ENCODE measurements around the gene MT1B. TPM values are rescaled to one million over a fixed set of nuclear protein-coding genes. Genes with fewer than 3 reads are reported as not detected.
"Not testable (repeated sequence)": the region's sequence is repeated elsewhere in the genome, so short reads cannot be mapped to it uniquely, and the experiment has no call there.

MT1B gene
- polyA plus RNA-seq, 1 donor: 0.47 TPM

GRCh38 chr16:56637814-56638750 lies 13.6 kb upstream of the MT1B start, which contains the start of gene MT1A:
Gene MT1A, plus strand, starts transcription at chr16:56638666. Its CDS starts 73 bp downstream, at chr16:56638739.
- no peak for DNase-seq

- DNase-seq: no peak
Observed at GRCh38 chr16:56639045-56639444, 12.6 kb upstream of the MT1B start.

- DNase-seq: no peak
Observed at GRCh38 chr16:56640076-56640475, 11.6 kb upstream of the MT1B start.

GRCh38 chr16:56641166-56641565 lies 10.5 kb upstream of the MT1B start:
- no peak for DNase-seq

GRCh38 chr16:56643080-56643778 lies 8.5 kb upstream of the MT1B start:
- DNase-seq: no peak

GRCh38 chr16:56643833-56644232 lies 7.9 kb upstream of the MT1B start:
- no peak for DNase-seq

- no peak for DNase-seq
Observed at GRCh38 chr16:56645311-56645710, 6.4 kb upstream of the MT1B start.

GRCh38 chr16:56645838-56646237 lies 5.8 kb upstream of the MT1B start:
- DNase-seq: no peak

GRCh38 chr16:56647641-56648431 lies 3.9 kb upstream of the MT1B start:
- no peak for DNase-seq

GRCh38 chr16:56649271-56649670 lies 2.4 kb upstream of the MT1B start:
- no peak for DNase-seq

GRCh38 chr16:56649820-56650219 lies 1.9 kb upstream of the MT1B start:
- no peak for DNase-seq

GRCh38 chr16:56652600-56652999 lies 914 bp downstream of the MT1B start:
- DNase-seq: no peak

- no peak for DNase-seq
Observed at GRCh38 chr16:56653218-56653617, 1.5 kb downstream of the MT1B start.

GRCh38 chr16:56657555-56658326 lies 6.1 kb downstream of the MT1B start, which contains the start of gene MT1F:
Gene MT1F, plus strand, starts transcription at chr16:56657959. Its CDS starts 100 bp downstream, at chr16:56658059.
- peak; percentile 64 for DNase-seq

GRCh38 chr16:56658327-56658875 lies 6.7 kb downstream of the MT1B start:
- no peak for DNase-seq

GRCh38 chr16:56662357-56663354 lies 11.0 kb downstream of the MT1B start:
- no peak for DNase-seq

- no peak for DNase-seq
Observed at GRCh38 chr16:56664506-56664905, 12.8 kb downstream of the MT1B start.

GRCh38 chr16:56665286-56666261 lies 13.9 kb downstream of the MT1B start:
- DNase-seq: not testable (repeated sequence)
